ENCODE data around the gene SIPA1L3. TPM values are rescaled to one million over a fixed set of nuclear protein-coding genes. Genes with fewer than 3 reads are reported as not detected.
A peak's percentile ranks its signal among the peaks of the same experiment; 100 is the strongest.

The SIPA1L3 gene
- polyA plus RNA-seq, 2 of the 4 experiments (the other 2 are of a cell fraction) = 28.9 to 50.6 TPM

- ChIA-PET CTCF (interaction anchor here (0.6 to 4.0 kb wide), 9 partner anchors 14 to 220 kb away, joined by 3 to 20 read pairs (median 4); partner anchors contain the start of genes SIPA1L3 and WDR87), POLR2A (no interaction called here)
- no peak for DNase-seq (ENCODE audit: low read depth in 1 of 2, low spot score in 1 of 2)
- Histone ChIP-seq H3K4me3 (no peak overlapping the region), H3K4me1 (no peaks in the 10 kb centered on the region), H3K27ac (no peak overlapping the region), H3K9me3 (no peaks in the 10 kb centered on the region), H3K4me2 (no peak overlapping the region)
- WGBS (ENCODE audit: missing lambda C conversion rate) = 85% methylated on average over 9 of the region's 9 CpGs
- ATAC-seq = no peak
- no peak for FAIRE-seq
- TF ChIP-seq MAFK (IDR thresholded peaks at IDR 0.05; ENCODE audit: partially characterized antibody) (no peak), RFX5 (IDR thresholded peaks at IDR 0.05) (no peak), CHD4 (IDR thresholded peaks at IDR 0.05; ENCODE audit: borderline replicate concordance) (no peak), ZNF302 (CRISPR knock-in tag; IDR thresholded peaks at IDR 0.05) (no peak), SREBF2 (IDR thresholded peaks at IDR 0.05) (no peak)
- TF ChIP-seq, protein P1, sequence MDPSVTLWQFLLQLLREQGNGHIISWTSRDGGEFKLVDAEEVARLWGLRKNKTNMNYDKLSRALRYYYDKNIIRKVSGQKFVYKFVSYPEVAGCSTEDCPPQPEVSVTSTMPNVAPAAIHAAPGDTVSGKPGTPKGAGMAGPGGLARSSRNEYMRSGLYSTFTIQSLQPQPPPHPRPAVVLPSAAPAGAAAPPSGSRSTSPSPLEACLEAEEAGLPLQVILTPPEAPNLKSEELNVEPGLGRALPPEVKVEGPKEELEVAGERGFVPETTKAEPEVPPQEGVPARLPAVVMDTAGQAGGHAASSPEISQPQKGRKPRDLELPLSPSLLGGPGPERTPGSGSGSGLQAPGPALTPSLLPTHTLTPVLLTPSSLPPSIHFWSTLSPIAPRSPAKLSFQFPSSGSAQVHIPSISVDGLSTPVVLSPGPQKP (IDR thresholded peaks at IDR 0.05; ENCODE audit: low read depth, low read length) = no peak
These were observed 211.2 kb downstream of the SIPA1L3 start for GRCh38 chr19:38118176-38118575.

- no peaks in the 10 kb centered on the region for H3K4me1 ChIP-seq
- DNase-seq (ENCODE audit: low read depth in 1 of 2, low spot score in 1 of 2) (no peak), ATAC-seq (no peak; a peak in 1 of 6 replicates), FAIRE-seq (peak; percentile 32)
- WGBS (ENCODE audit: missing lambda C conversion rate) = 93% methylated on average over 4 of the region's 4 CpGs
- ChIA-PET CTCF (interaction anchor here (1.0 to 3.1 kb wide), 7 partner anchors 10 to 553 kb away, joined by 3 to 12 read pairs (median 4); no protein-coding TSS in a partner anchor), POLR2A (no interaction called here)
- H3K4me3 ChIP-seq = no peak overlapping the region
- no peaks in the 10 kb centered on the region for H3K9me3 ChIP-seq
- no peak overlapping the region for H3K27ac ChIP-seq
- TF ChIP-seq MAZ (IDR thresholded peaks at IDR 0.05; ENCODE audit: borderline replicate concordance, low read depth, low read length) (no peak), EHMT2 (IDR thresholded peaks at IDR 0.05; ENCODE audit: low read depth) (no peak), TP53 (CRISPR knock-in tag; IDR thresholded peaks at IDR 0.05) (no peak), HDAC2 (IDR thresholded peaks at IDR 0.05) (no peak), MAFK (IDR thresholded peaks at IDR 0.05; ENCODE audit: partially characterized antibody) (no peak), RARB (CRISPR knock-in tag; IDR thresholded peaks at IDR 0.05) (no peak)
- TF ChIP-seq, protein P2, sequence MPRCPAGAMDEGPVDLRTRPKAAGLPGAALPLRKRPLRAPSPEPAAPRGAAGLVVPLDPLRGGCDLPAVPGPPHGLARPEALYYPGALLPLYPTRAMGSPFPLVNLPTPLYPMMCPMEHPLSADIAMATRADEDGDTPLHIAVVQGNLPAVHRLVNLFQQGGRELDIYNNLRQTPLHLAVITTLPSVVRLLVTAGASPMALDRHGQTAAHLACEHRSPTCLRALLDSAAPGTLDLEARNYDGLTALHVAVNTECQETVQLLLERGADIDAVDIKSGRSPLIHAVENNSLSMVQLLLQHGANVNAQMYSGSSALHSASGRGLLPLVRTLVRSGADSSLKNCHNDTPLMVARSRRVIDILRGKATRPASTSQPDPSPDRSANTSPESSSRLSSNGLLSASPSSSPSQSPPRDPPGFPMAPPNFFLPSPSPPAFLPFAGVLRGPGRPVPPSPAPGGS (IDR thresholded peaks at IDR 0.05) = no peak
- H3K4me2 ChIP-seq = no peak overlapping the region
These were observed 213.5 kb downstream of the SIPA1L3 start for GRCh38 chr19:38120471-38121025.

DNA sequence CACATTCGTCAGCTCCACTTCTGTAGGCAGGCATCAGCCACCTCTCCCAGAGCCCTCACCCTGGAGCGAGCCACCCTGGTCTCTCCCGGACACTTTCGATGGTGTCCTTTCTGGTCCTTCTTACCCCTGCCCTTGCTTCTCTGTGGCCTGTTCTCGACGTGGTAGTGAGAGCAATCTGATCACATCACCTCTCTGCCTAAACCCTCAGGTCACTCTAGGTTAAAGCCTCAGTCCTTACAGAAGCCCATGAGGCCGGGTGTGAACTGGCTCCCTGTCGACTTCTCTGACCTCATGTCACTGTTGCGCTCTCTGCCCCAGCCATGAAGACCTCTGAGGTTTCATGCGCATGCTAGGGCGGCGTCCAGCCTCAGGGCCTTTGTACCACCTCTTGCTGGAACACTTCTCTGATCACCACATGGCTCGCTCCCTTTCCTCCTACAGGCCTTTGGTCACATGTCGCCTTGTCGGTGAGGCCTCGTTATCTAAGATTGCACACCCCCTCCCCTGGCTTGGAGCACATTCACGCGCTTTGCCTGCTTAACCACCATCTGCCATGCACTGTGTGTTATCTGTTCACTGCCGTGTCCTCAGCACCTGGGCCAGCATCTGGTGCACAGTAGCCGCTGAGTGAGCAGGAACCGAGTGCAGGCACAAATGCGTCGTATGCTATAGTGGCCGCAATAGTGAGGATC, 215.5 kb downstream of the SIPA1L3 start:
- Histone ChIP-seq H3K27ac (no peak overlapping the region), H3K4me1 (no peaks in the 10 kb centered on the region), H3K4me2 (no peak overlapping the region), H3K4me3 (no peak overlapping the region), H3K9me3 (no peaks in the 10 kb centered on the region)
- DNase-seq (ENCODE audit: low read depth in 1 of 2, low spot score in 1 of 2) (no peak), ATAC-seq (peak; percentile 30 to 52), FAIRE-seq (no peak)
- TF ChIP-seq NFE2L2 (conservative IDR thresholded peaks at IDR 0.05; ENCODE audit: low read length) (no peak), KDM1A (IDR thresholded peaks at IDR 0.05; ENCODE audit: low read depth) (no peak), NPAS2 (CRISPR knock-in tag; IDR thresholded peaks at IDR 0.05; ENCODE audit: borderline replicate concordance) (no peak), JUNB (IDR thresholded peaks at IDR 0.05) (no peak), TP53 (CRISPR knock-in tag; IDR thresholded peaks at IDR 0.05) (no peak), GATA3 (IDR thresholded peaks at IDR 0.05; ENCODE audit: borderline replicate concordance) (no peak), EP300 (IDR thresholded peaks at IDR 0.05) (no peak), HES2 (IDR thresholded peaks at IDR 0.05) (no peak), ZNF302 (CRISPR knock-in tag; IDR thresholded peaks at IDR 0.05) (no peak), MAZ (IDR thresholded peaks at IDR 0.05; ENCODE audit: borderline replicate concordance, low read depth, low read length) (no peak), TFCP2L1 (CRISPR knock-in tag; IDR thresholded peaks at IDR 0.05) (no peak), POLR2AphosphoS2 (conservative IDR thresholded peaks at IDR 0.05; ENCODE audit: low read length) (no peak)
- TF ChIP-seq, protein P3, sequence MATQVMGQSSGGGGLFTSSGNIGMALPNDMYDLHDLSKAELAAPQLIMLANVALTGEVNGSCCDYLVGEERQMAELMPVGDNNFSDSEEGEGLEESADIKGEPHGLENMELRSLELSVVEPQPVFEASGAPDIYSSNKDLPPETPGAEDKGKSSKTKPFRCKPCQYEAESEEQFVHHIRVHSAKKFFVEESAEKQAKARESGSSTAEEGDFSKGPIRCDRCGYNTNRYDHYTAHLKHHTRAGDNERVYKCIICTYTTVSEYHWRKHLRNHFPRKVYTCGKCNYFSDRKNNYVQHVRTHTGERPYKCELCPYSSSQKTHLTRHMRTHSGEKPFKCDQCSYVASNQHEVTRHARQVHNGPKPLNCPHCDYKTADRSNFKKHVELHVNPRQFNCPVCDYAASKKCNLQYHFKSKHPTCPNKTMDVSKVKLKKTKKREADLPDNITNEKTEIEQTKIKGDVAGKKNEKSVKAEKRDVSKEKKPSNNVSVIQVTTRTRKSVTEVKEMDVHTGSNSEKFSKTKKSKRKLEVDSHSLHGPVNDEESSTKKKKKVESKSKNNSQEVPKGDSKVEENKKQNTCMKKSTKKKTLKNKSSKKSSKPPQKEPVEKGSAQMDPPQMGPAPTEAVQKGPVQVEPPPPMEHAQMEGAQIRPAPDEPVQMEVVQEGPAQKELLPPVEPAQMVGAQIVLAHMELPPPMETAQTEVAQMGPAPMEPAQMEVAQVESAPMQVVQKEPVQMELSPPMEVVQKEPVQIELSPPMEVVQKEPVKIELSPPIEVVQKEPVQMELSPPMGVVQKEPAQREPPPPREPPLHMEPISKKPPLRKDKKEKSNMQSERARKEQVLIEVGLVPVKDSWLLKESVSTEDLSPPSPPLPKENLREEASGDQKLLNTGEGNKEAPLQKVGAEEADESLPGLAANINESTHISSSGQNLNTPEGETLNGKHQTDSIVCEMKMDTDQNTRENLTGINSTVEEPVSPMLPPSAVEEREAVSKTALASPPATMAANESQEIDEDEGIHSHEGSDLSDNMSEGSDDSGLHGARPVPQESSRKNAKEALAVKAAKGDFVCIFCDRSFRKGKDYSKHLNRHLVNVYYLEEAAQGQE (IDR thresholded peaks at IDR 0.05) = no peak
- ChIA-PET CTCF (interaction anchor here (0.5 to 3.1 kb wide), 3 partner anchors 12 to 220 kb away, joined by 3 to 12 read pairs (median 6); no protein-coding TSS in a partner anchor), POLR2A (no interaction called here)
- WGBS (ENCODE audit: missing lambda C conversion rate) = 93% methylated on average over 24 of the region's 24 CpGs
